ENCODE data around the gene BSDC1.

DNA sequence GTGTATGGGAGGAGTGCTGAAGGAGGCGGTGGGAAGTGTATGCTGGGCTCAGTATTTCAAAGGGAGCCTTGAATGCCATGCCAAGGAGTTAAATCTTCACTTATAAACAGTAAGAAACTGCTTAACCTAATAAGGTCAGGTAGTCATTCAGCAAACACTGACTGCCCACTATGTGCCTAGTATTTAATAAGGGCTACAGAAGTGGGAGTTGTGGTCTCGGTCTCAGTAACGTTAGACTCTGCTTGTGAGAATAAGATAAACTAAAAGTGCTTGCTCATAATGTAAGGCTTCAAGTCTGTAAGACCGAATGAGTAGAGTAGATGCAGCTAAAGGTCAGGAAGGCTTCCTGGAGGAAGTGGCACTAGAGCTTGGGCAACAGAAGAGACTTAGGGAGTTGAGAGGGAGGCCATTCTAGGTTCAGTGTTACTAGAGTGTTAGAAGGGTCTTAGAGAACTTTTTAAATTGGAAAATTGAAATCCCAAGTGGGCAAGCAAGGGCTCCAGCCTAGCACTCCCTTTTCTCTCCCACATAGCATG is 64.2 kb downstream of the BSDC1 start:
- TF ChIP-seq CTCF (IDR thresholded peaks at IDR 0.05) (no peak), POLR2A (IDR thresholded peaks at IDR 0.05) (no peak)
